Pons (tissue), 1 donor: ENCODE measurements around the gene INTS12.

Experiments used
- DNase-seq: peaks from one replicate; pipeline ENCODE4 v3.0.0-alpha.2; 2016; ENCODE audit warnings: low spot score

Gene INTS12

GRCh38 chr4:105679186-105679585 is 29.3 kb downstream of the INTS12 start:
- no peak for DNase-seq

GRCh38 chr4:105677709-105678108 is 30.8 kb downstream of the INTS12 start:
- no peak for DNase-seq

DNA sequence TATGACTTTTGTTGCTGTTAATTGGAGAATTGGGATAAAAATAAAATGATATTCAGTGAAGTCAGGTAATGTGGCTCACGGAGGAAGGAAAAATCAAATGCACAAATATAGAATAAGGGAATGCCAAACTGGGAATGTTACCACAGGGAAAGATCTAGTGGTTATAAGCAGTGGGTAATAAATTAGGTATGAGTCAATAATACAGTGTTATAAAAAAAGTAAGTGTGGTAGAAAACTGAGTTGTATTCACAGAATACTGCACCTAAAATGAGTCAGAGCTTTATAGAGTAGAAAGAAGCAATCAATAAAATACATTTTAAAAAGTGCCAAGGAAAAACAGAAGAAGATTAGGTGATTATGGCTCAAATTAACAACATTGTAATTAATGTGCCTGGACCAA is 34.5 kb downstream of the INTS12 start:
- no peak for DNase-seq

GRCh38 chr4:105671301-105671700 is 37.2 kb downstream of the INTS12 start:
- no peak for DNase-seq

- no peak for DNase-seq
These were observed 37.8 kb downstream of the INTS12 start for GRCh38 chr4:105670684-105671083.

DNA sequence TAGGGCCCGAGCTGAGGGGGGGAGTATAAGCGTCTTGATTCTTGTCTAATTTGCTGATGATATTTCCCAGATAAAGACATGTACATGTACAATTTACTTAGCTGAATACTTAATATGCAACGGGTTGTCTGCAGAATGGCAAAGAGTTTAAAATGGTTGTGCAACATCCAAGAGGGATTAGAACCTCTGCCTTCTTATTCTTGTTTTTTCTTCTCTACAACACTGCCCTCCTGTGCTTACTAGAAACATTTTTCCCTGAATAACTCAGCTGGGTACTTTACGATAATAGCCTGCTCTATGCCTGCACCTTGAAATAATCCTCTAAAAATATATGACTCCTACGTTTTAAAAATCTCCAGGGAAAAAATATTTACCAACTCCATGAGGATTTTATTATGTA is 41.8 kb downstream of the INTS12 start:
- DNase-seq, result peak; percentile 27

DNA sequence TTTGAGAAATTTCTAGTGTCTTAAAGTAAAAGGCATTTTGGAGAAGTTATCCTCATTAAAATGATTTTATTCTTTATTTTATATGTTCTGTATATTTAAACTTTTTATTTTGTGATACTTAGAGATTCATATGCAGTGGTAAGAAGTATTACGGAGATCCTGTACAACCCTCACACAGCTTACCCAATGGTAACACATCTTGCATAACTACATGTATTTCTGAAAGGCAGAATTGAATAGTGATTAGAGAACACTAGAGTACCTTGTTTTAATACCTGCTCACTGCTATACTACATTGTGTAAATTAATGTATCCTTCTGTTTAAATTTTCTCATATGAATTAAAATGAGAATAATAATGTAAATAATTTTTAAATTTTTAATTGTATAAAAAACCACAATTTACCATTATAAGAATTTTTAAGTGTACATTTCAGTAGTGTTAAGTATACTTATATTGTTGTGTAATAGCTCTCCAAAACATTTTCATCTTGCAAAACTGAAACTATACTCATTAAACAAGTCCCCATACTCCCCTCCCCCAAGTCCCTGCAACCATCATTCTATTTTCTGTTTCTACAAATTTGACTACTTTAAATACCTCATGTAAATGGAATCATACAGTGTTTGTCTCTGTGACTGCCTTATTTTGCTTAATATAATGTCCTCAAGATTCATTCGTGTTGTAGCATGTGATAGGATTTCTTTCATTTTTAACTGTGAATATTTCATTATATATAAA is 45.4 kb downstream of the INTS12 start:
- no peak for DNase-seq

DNA sequence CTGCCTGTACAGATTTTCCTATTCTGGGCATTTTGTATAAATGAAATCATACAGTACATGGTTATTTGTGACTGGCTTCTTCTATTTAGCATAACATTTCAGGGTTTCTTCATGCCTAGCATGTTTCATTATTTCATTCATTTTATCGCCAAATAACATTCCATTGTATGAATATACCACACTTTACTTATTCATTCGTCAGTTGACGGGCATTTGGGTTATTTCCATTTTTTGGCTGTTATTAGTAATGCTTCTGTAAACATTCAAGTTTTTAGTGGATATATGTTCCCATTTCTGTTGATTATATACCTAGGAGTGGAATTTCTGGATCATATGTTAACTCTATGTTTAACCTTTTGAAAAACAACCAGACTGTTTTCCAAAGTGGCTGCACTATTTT is 47.5 kb downstream of the INTS12 start:
- no peak for DNase-seq

- DNase-seq, result no peak
These were observed 49.3 kb downstream of the INTS12 start for GRCh38 chr4:105659190-105659589.

GRCh38 chr4:105657117-105657765 is 51.2 kb downstream of the INTS12 start:
- no peak for DNase-seq

- DNase-seq, result no peak
These were observed 56.1 kb downstream of the INTS12 start for GRCh38 chr4:105652286-105652888.

GRCh38 chr4:105651884-105652283 is 56.6 kb downstream of the INTS12 start:
- no peak for DNase-seq

GRCh38 chr4:105650190-105650589 is 58.3 kb downstream of the INTS12 start:
- no peak for DNase-seq

GRCh38 chr4:105645440-105645839 is 63.0 kb downstream of the INTS12 start:
- no peak for DNase-seq

DNA sequence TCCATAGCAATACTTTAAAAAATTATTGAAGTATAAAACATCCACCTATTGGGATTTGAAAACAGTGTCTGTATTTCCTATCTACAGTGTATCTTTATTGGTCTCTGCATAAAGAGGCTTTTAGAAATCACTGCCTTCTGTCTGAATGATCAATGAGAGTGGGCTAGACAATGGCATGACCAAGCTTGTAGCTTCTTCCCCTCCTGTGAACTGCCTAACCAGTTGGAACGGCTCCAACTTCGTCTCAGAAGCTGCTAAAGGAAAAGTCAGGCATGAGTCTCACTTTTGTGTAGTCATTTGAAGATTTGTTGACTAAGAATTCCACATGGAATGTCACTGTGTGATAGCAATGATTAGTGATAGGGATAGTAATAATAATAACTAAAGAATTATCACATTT is 64.2 kb downstream of the INTS12 start:
- DNase-seq, result no peak

DNA sequence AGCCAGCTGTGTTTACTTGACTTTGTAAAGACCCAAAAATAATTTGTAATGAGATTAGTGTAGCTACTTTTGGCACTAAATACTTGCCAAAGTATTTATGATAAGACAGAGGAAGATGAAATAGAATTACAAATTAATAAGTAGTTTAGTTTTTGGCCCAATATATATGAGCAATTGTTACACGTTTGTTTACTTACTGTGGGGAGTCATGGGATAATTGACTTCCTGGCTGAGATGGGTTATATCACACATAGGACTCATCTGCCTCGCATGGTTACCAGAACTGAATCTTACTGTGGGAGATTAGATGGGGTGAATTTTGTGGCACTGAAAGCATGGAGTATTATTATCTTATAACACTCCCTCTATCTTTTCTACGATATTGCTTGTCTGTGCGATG is 66.6 kb downstream of the INTS12 start:
- DNase-seq, result no peak

DNA sequence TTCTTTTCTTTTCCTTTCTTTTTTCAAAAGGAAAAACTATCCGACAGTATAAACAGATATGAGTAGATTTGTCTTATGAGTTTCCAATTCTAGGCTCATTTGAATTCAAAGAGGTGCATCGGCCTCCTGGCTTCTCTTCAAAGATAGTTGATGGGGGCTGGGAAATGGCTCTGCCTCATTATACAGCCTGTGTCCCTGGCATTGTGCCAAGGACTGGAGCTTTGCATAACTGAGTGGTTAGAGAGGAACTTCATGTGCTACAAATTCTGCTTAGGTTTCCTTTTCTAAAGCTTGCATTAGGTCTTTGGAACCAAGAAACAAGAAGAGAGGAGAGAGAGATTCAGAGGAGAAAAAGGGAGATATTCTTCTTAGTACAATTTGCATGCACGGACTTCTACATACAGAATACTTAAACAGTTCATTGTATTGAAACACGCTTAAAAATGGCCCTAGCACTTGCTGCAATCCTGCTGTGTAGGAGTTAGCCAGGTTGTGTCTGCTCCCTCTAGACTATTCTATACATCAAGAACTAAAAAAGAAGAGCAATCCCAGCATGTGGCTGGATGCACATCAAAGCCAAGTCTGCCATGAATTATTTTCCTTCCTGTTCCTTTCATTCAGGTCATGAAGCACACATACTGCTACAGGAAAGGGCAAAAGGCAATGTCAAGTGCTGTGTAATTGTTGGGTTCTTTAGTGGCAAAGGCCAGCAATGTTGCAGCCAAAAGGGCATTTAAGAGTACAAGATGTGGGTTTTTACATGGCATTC is 70.9 kb downstream of the INTS12 start:
- peak; percentile 84 for DNase-seq

DNA sequence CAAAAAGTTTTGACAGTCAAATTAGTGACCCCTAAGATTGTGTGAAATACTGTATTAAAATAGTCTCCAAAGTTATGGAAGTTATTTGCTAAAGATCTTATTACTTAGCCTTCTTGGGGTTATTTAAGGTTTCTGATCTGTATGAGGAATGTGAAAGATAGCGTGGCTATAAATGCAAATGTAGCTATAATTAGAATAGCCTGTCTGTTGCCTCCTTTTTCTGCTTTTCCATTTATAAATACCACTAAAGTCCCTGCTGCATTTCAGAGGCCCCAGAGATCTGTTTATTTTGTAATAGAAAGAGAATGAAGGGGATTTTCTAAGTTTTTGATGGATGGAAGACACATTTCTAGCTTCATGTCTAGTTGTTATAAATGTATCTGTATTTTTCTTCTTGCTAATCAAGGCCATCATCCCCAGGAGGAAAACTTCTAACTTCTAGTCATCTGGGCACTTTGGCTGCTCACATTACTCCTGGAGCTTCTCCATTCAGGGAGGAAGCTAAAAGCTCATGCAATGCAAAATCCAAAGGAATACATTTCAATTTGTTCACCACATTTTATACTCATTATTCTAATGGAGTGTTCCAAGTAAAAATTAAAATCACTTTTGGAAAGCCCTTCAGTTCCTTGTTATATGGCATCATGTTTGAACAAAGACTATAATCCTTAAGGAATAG is 73.9 kb downstream of the INTS12 start:
- DNase-seq, result peak; percentile 20

GRCh38 chr4:105633241-105633640 is 75.2 kb downstream of the INTS12 start:
- DNase-seq, result no peak
